GM12891 (cell line): ENCODE results near the gene FRMD5.

ENCODE experiments used
- POLR2A ChIP-seq: IDR thresholded peaks from 2 replicates; pipeline ENCODE4 v1.6.1; 2011; ENCODE audit warnings: low read depth, low read length, control low read depth
- POLR2AphosphoS5 ChIP-seq: IDR thresholded peaks from 2 replicates; pipeline ENCODE4 v1.6.1; 2011; ENCODE audit warnings: low read depth, low read length, control low read depth
- POU2F2 ChIP-seq: IDR thresholded peaks from 2 replicates; pipeline ENCODE4 v1.6.1; 2011; ENCODE audit warnings: low read depth, mild to moderate bottlenecking, control low read depth, low read length, moderate library complexity
- SPI1 ChIP-seq: IDR thresholded peaks from 2 replicates; pipeline ENCODE4 v1.6.1; 2011; ENCODE audit warnings: low read depth, low read length, control low read depth

GRCh38 chr15:43918717-43919116, 276.4 kb downstream of the FRMD5 start:
- no peak for TF ChIP-seq SPI1
- TF ChIP-seq POLR2AphosphoS5: no peak
- no peak for TF ChIP-seq POLR2A
- no peak for TF ChIP-seq POU2F2
